GM12878 (cell line): ENCODE data around the gene TRAPPC2. TPM values are rescaled to one million over a fixed set of nuclear protein-coding genes. Genes with fewer than 3 reads are reported as not detected.

Source experiments
- ATAC-seq: fragments of 200-7000 bp; cut with Tn5 transposase; 3 replicates; pipeline ENCODE4 v1.9.1; 2020; ENCODE audit warnings: mild to moderate bottlenecking, moderate library complexity
- BruUV-seq: library from RNA; stranded (reverse); fragments of 400-500 nt; replicated peaks from 2 replicates; lab custom pipeline; 2021; lab: Mats Ljungman, UMichigan
- CTCF ChIA-PET: fragments of 300-600 bp; sonication (Branson Sonifier 250); formaldehyde crosslinking; extraction: SDS; loops from one replicate; lab custom pipeline; 2021; ENCODE audit warnings: inconsistent platforms; lab: Yijun Ruan, JAX
- POLR2A ChIA-PET: fragments of 350-600 bp; formaldehyde crosslinking; extraction: SDS; loops from one replicate; lab custom pipeline; 2021; ENCODE audit warnings: inconsistent platforms; lab: Charles Lee
- RAD21 ChIA-PET: fragments of 300-600 bp; sonication (Branson Sonifier 250); formaldehyde crosslinking; loops from one replicate; lab custom pipeline; 2023; ENCODE audit warnings: antibody characterized with exemption; ENCODE audit not compliant: unreplicated experiment; lab: Charles Lee
- SMC1A ChIA-PET: fragments of 300-600 bp; sonication (Branson Sonifier 250); formaldehyde crosslinking; loops from one replicate; lab custom pipeline; 2023; ENCODE audit not compliant: unreplicated experiment, uncharacterized antibody; lab: Charles Lee
- DNase-seq: peaks from one replicate; pipeline ENCODE4 v3.0.0-alpha.2; 2011; ENCODE audit warnings: low read depth, low spot score
- FAIRE-seq: peaks from 3 replicates; lab custom pipeline; 2011; peaks lifted over from hg19 to GRCh38; lab: Jason Lieb, UNC
- H2AFZ ChIP-seq: 2 replicates; pipeline ENCODE4 v1.6.0; 2011; ENCODE audit warnings: low read depth, low read length, control low read depth; ENCODE audit not compliant: control insufficient read depth
- H3K27ac ChIP-seq: 2 replicates; pipeline ENCODE4 v1.5.1; 2011; ENCODE audit warnings: control low read depth; ENCODE audit not compliant: control insufficient read depth, insufficient read depth
- H3K27me3 ChIP-seq, 2 experiments: replicated peaks in 1 of 2; 2 replicates each; pipeline versions ENCODE4 v1.6.0 to v1.6.1; 2011; ENCODE audit warnings: low read length in 1 of 2; ENCODE audit not compliant: control insufficient read depth in 2 of 2, insufficient read depth in 2 of 2
- H3K36me3 ChIP-seq, 2 experiments: 2 replicates each; pipeline ENCODE4 v1.5.1; 2011; ENCODE audit warnings: low read length in 1 of 2; ENCODE audit not compliant: control insufficient read depth in 2 of 2, insufficient read depth in 2 of 2
- H3K4me1 ChIP-seq: 2 replicates; pipeline ENCODE4 v1.6.1; 2011; ENCODE audit warnings: mild to moderate bottlenecking, low read length, moderate library complexity, mixed read lengths; ENCODE audit not compliant: control insufficient read depth, insufficient read depth
- H3K4me2 ChIP-seq: 2 replicates; pipeline ENCODE4 v1.6.0; 2011; ENCODE audit warnings: control low read depth; ENCODE audit not compliant: control insufficient read depth, insufficient read depth
- H3K4me3 ChIP-seq: fragments of 200-600 bp; sonication (generic); 2 replicates; pipeline ENCODE4 v1.5.1; 2016
- H3K79me2 ChIP-seq: 2 replicates; pipeline ENCODE4 v1.6.0; 2011; ENCODE audit warnings: low read length; ENCODE audit not compliant: control insufficient read depth, insufficient read depth
- H3K9ac ChIP-seq: 2 replicates; pipeline ENCODE4 v1.8.0; 2011; ENCODE audit warnings: low read length, control low read depth, mixed read lengths; ENCODE audit not compliant: control insufficient read depth, insufficient read depth
- H3K9me3 ChIP-seq: replicated peaks from 3 replicates; pipeline ENCODE4 v1.5.1; 2011; ENCODE audit warnings: mild to moderate bottlenecking, low read length; ENCODE audit not compliant: control insufficient read depth, insufficient read depth
- H4K20me1 ChIP-seq: 2 replicates; pipeline ENCODE4 v1.6.0; 2011; ENCODE audit not compliant: control insufficient read depth, insufficient read depth
- ATF7 ChIP-seq: fragments of 450-650 bp; IDR thresholded peaks from 2 replicates; pipeline ENCODE4 v1.6.1; 2016; ENCODE audit warnings: low read depth, mild to moderate bottlenecking
- CBX3 ChIP-seq: fragments of 200-600 bp; sonication (generic); IDR thresholded peaks from 2 replicates; pipeline ENCODE4 v1.6.1; 2016; ENCODE audit warnings: low read depth, borderline replicate concordance
- E2F4 ChIP-seq: IDR thresholded peaks from 2 replicates; pipeline ENCODE4 v1.6.1; 2012; ENCODE audit warnings: low read depth, low read length, improper control_type of control experiment
- HDAC6 ChIP-seq: fragments of 200-600 bp; sonication (generic); IDR thresholded peaks from one replicate; pipeline ENCODE4 v1.8.0; 2017; ENCODE audit warnings: antibody characterized with exemption; ENCODE audit not compliant: unreplicated experiment
- KAT2A ChIP-seq: conservative IDR thresholded peaks from 2 replicates; pipeline ENCODE4 v1.6.1; 2011; ENCODE audit warnings: low read depth, low read length; ENCODE audit not compliant: control insufficient read depth
- LARP7 ChIP-seq: fragments of 450-650 bp; IDR thresholded peaks from 2 replicates; pipeline ENCODE4 v1.6.1; 2017; ENCODE audit warnings: mild to moderate bottlenecking
- MYB ChIP-seq: fragments of 150-350 bp; IDR thresholded peaks from 2 replicates; pipeline ENCODE4 v1.6.1; 2014; ENCODE audit warnings: mild to moderate bottlenecking, low read depth, low read length, borderline replicate concordance
- MYC ChIP-seq: IDR thresholded peaks from 2 replicates; pipeline ENCODE4 v1.6.1; 2011; ENCODE audit warnings: mild to moderate bottlenecking, low read length, moderate library complexity, inconsistent platforms; ENCODE audit not compliant: insufficient read depth, insufficient replicate concordance, insufficient read length, severe bottlenecking
- NFIC ChIP-seq: IDR thresholded peaks from 2 replicates; pipeline ENCODE4 v1.6.1; 2012; ENCODE audit warnings: low read depth, mild to moderate bottlenecking, inconsistent platforms, low read length, moderate library complexity
- POLR2AphosphoS2 ChIP-seq: IDR thresholded peaks from 2 replicates; pipeline ENCODE4 v1.6.1; 2011; ENCODE audit warnings: low read depth, mild to moderate bottlenecking, low read length, improper control_type of control experiment, moderate library complexity
- SIN3A ChIP-seq: IDR thresholded peaks from 2 replicates; pipeline ENCODE4 v1.6.1; 2012; ENCODE audit warnings: low read depth, low read length, improper control_type of control experiment
- SRF ChIP-seq, 2 experiments: IDR thresholded peaks; 2 replicates each; pipeline ENCODE4 v1.6.1; 2011; ENCODE audit warnings: low read depth in 2 of 2, low read length in 2 of 2, mild to moderate bottlenecking in 1 of 2, moderate library complexity in 1 of 2
- SUPT20H ChIP-seq: IDR thresholded peaks from 2 replicates; pipeline ENCODE4 v1.6.1; 2011; ENCODE audit warnings: low read depth, mild to moderate bottlenecking, low read length, moderate library complexity, borderline replicate concordance; ENCODE audit not compliant: control insufficient read depth
- USF1 ChIP-seq: IDR thresholded peaks from 2 replicates; pipeline ENCODE4 v1.6.1; 2011; ENCODE audit warnings: borderline replicate concordance, low read depth, mild to moderate bottlenecking, moderate library complexity, mixed read lengths, low read length; ENCODE audit not compliant: insufficient read depth; ENCODE audit errors: extremely low read length
- ZBTB33 ChIP-seq: fragments of 450-650 bp; IDR thresholded peaks from 2 replicates; pipeline ENCODE4 v1.6.1; 2017; ENCODE audit warnings: mild to moderate bottlenecking
- ZBTB4 ChIP-seq: fragments of 450-650 bp; formaldehyde crosslinking; IDR thresholded peaks from 2 replicates; pipeline ENCODE4 v1.4.0; 2022; ENCODE audit warnings: mild to moderate bottlenecking, moderate library complexity
- WGBS: methylation state at CpG from one replicate; pipeline ENCODE4 v1.1.6; 2016; ENCODE audit warnings: low lambda C conversion rate; ENCODE audit not compliant: insufficient replicate concordance, insufficient coverage; ENCODE audit errors: missing lambda C conversion rate; 5-methylcytosine and 5-hydroxymethylcytosine counted together
- in situ Hi-C: fragments of 300-500 bp; cut with MboI; formaldehyde crosslinking; loops from 9 replicates; pipeline ENCODE4 v1.14.3; 2018; ENCODE audit warnings: mixed read lengths
- intact Hi-C: fragments of 100-400 bp; cut with micrococcal nuclease; formaldehyde crosslinking; loops from one replicate; pipeline ENCODE4 v1.14.2; 2022; ENCODE audit not compliant: unreplicated experiment
- polyA plus RNA-seq, 11 experiments: library from polyadenylated mRNA; depleted of rRNA in 4 of 11; unstranded in 6 of 11; stranded (reverse) in 5 of 11; fragments of >200 nt; fragmentation: Nextera tagmentation in 4 of 11; fragmentation: Illumina TruSeq in 1 of 11; extraction: Ambion mirVana in 4 of 11; extraction: Trizol in 1 of 11; gene quantifications; 1 replicate in 1 of 11; 2 replicates in 10 of 11; pipeline versions ENCODE4 v1.2.1 to v1.2.3, GENCODE V29; 2011 to 2016; ENCODE audit warnings: inconsistent platforms in 2 of 11, missing spikeins in 2 of 11, low read depth in 1 of 11
- total RNA-seq, 4 experiments: library from RNA; depleted of rRNA in 3 of 4; stranded (reverse); fragments of >200 nt in 3 of 4; fragmentation: Illumina TruSeq in 1 of 4; extraction: Trizol in 1 of 4; gene quantifications; 2 replicates each; pipeline versions ENCODE4 v1.2.1 to v1.2.3, GENCODE V29; 2013 to 2021

TRAPPC2 gene
- total and polyA plus RNA-seq, 10 of the 15 experiments (the other 5 are each of a cell fraction or from before 2014, with no cell fraction given): 12.4 to 28.4 (median 21.3) TPM

- no peaks in the 10 kb centered on the region for H3K9me3 ChIP-seq
- H3K27me3 ChIP-seq: no peaks in the 10 kb centered on the region
- no peak overlapping the region for H2AFZ ChIP-seq
- H3K4me1 ChIP-seq: no peaks in the 10 kb centered on the region; the same call in 1 of the 2 replicates
- ChIA-PET RAD21 (interaction anchor here (0.7 to 1.4 kb wide), 2 partner anchors 17 to 20 kb away, joined by 3 read pairs; no protein-coding TSS in a partner anchor), POLR2A (no interaction called here), CTCF (interaction anchor here (2.0 kb wide), 1 partner anchor 15 kb away, joined by 5 read pairs; the partner anchor contains the start of genes OFD1 and TRAPPC2), SMC1A (interaction anchor here (0.7 to 1.4 kb wide), 3 partner anchors 15 to 22 kb away, joined by 3 to 5 read pairs (median 3); no protein-coding TSS in a partner anchor)
- 49% methylated on average over 3 of the region's 3 CpGs for WGBS
- H3K27ac ChIP-seq: no peak overlapping the region
- no peak overlapping the region for H3K4me3 ChIP-seq
- H3K36me3 ChIP-seq: peaks cover 3 to 17% of the 10 kb centered on the region in 2 experiments; a peak in 3 of 4 replicates
- no peak overlapping the region for H3K9ac ChIP-seq
- in situ Hi-C loops (no loop called here), intact Hi-C loops (no loop called here)
- FAIRE-seq: no peak
- ATAC-seq: no peak
- DNase-seq: no peak
- no TSS peak for BruUV-seq
- H3K4me2 ChIP-seq: no peak overlapping the region
- H4K20me1 ChIP-seq: no peaks in the 10 kb centered on the region
- peaks cover 12% of the 10 kb centered on the region for H3K79me2 ChIP-seq
- TF ChIP-seq KAT2A (no peak), ATF7 (no peak), E2F4 (no peak), NFIC (no peak), ZBTB4 (no peak), HDAC6 (no peak), SUPT20H (no peak), ZBTB33 (no peak), SIN3A (no peak), USF1 (no peak), POLR2AphosphoS2 (no peak), SRF (IDR thresholded peaks at IDR 0.05; ENCODE audit: low read depth in 2 of 2, low read length in 2 of 2) (no peak), CBX3 (no peak), MYC (no peak), MYB (no peak), LARP7 (no peak)
Observed at GRCh38 chrX:13719192-13719856, 15.1 kb downstream of the TRAPPC2 start.
